ENCODE data around the gene TBL3.

- TF ChIP-seq CTCF (IDR thresholded peaks at IDR 0.05) = no peak
- no peak for TF ChIP-seq POLR2A (IDR thresholded peaks at IDR 0.05)
Measured at GRCh38 chr16:2027024-2028010, 55.5 kb downstream of the TBL3 start.
